Spleen (tissue), 7 donors: ENCODE results near the gene TYSND1.

Source experiments
- POLR2A ChIP-seq, 3 donors: fragments of 450-650 bp; IDR thresholded peaks; one replicate each; pipeline ENCODE4 v1.5.1; 2017; ENCODE audit warnings: antibody characterized with exemption in 3 of 3, mild to moderate bottlenecking in 1 of 3
- POLR2AphosphoS5 ChIP-seq, 3 donors: sonication (generic); formaldehyde crosslinking; IDR thresholded peaks; one replicate each; pipeline ENCODE4 v1.5.1; 2017; ENCODE audit warnings: antibody characterized with exemption in 3 of 3
- TF ChIP-seq, protein P1 (sequence below), 11 experiments: fragments of 200-600 bp in 7 of 11; fragments of 450-650 bp in 4 of 11; sonication (generic) in 4 of 11; IDR thresholded peaks in 8 of 11; conservative IDR thresholded peaks in 3 of 11; 1 replicate in 7 of 11; 2 replicates in 4 of 11; pipeline versions ENCODE4 v1.4.0 to v1.8.0; 2016 to 2021; ENCODE audit warnings: antibody characterized with exemption in 11 of 11, inconsistent platforms in 4 of 11, mild to moderate bottlenecking in 1 of 11
- donor health status: DM: no; HTN: no; CAD: no; lungs with moderate emphysema.
- donor health status: DM: no; HTN: no; CAD: no.
- donor health status: DM: no; HTN: no; CAD: no.

DNA sequence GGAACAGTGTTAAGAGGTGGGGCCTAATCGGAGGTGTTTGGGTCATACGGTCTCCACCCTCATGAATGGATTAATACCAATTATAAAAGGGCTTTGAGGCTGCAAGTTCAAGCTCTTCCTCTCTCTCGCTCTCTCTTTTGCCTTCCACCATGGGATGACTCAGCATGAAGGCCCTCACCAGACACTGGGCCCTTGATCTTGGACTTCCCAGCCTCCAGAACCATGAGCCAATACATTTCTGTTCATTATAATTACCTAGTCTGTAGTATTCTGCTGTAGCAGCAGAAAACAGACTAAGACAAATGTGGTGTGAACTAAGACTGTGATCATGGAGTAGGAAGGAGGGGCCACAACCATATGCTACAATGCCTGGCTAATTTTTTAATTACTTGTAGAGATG, 21.6 kb downstream of the TYSND1 start:
- TF ChIP-seq, protein P1, sequence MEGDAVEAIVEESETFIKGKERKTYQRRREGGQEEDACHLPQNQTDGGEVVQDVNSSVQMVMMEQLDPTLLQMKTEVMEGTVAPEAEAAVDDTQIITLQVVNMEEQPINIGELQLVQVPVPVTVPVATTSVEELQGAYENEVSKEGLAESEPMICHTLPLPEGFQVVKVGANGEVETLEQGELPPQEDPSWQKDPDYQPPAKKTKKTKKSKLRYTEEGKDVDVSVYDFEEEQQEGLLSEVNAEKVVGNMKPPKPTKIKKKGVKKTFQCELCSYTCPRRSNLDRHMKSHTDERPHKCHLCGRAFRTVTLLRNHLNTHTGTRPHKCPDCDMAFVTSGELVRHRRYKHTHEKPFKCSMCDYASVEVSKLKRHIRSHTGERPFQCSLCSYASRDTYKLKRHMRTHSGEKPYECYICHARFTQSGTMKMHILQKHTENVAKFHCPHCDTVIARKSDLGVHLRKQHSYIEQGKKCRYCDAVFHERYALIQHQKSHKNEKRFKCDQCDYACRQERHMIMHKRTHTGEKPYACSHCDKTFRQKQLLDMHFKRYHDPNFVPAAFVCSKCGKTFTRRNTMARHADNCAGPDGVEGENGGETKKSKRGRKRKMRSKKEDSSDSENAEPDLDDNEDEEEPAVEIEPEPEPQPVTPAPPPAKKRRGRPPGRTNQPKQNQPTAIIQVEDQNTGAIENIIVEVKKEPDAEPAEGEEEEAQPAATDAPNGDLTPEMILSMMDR (IDR thresholded peaks at IDR 0.05 in 8 of 11, conservative IDR thresholded peaks at IDR 0.05 in 3 of 11) = no peak
- TF ChIP-seq POLR2A (IDR thresholded peaks at IDR 0.05) = no peak
- TF ChIP-seq POLR2AphosphoS5 (IDR thresholded peaks at IDR 0.05) = no peak
